GM19351 (cell line): ENCODE measurements around the gene CTSW.

Source experiments
- ATAC-seq: cut with Tn5 transposase; IDR thresholded peaks from one replicate; pipeline ENCODE4 v1.9.1; 2021; ENCODE audit warnings: mild to moderate bottlenecking, moderate library complexity; ENCODE audit not compliant: unreplicated experiment

Gene CTSW

GRCh38 chr11:65898656-65899355 is 19.2 kb downstream of the CTSW start:
- ATAC-seq = no peak

DNA sequence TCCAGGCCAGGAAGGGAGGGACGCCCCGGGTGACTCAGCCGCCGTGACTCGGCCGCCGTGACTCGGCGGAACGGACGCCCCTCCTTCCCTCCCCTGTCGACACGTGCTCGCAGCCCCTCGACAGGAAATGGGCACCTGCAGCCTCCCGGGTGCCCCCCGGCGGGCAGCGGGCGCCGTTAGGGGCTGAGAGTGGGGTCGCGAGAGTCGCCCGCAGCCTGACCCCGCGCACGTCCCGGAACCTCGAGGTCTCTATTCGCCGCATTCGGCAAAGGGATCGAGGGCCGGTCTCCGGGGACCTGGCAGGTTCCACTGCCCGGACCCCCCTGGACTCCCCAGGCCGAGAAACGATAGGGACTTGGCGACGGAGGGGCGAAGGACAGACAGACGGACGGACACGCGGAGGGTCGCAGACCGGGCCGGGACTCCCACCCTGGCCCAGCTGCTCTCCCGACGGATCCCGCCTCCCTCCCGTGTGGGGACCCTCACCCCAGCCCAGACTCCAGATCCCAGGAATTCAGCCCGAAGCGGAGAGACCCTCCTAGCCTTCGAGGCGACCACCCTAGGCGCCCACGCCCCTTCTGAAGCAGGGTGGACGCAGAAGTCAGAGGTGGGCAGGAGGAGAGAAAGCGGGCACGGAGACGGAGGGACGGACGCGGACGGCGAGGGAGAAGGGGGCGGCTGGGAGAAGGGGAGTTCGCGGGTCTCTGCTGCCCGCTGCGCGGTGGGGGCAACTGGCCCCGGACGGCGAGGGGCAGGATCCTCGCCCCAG is 19.9 kb downstream of the CTSW start:
- ATAC-seq = no peak

GRCh38 chr11:65900125-65900898 is 20.7 kb downstream of the CTSW start, which contains the start of gene FOSL1:
Gene FOSL1 (minus strand): TSS chr11:65900388. CDS start chr11:65900339, 49 bp downstream.
- peak; percentile 82 for ATAC-seq

- ATAC-seq = no peak
These were observed 21.2 kb downstream of the CTSW start for GRCh38 chr11:65900899-65901180.

DNA sequence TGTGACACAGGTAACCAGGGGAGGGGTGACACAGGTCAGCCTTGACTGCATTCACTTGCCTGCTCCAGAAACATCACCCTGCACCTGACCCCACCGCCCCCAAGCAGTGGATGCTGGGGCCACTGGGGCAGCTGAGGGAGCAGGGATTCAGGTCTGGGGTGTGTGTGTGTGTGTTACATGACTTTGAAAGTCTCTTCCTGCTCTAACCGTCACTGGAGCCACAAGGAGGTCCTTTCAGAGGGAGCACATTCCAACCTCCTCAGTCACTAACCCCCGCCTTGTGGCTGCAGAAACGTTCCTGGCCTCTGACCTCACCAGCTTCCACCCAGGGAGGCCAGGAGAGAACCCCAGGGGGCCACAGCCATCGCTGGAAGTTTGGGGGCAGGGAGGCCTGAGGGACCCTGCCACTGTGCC is 23.4 kb downstream of the CTSW start:
- no peak for ATAC-seq

DNA sequence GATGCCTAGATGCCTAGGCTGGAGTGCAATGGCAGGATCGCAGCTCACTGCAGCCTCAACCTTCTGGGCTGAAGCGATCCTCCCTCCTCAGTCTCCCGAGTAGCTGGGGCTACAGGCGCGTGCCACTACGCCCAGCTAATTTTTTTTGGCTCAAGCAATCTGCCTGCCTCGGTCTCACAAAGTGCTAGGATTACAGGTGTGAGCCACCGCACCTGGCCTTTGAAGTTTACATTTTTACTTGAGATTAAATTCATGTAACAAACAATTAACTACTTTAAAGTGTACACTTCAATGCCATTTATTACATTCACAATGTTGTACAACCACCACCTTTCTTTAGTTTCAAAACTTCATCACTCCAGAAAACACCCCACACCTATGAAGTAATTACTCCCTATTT is 24.1 kb downstream of the CTSW start:
- no peak for ATAC-seq

GRCh38 chr11:65906602-65907001 is 27.0 kb downstream of the CTSW start:
- no peak for ATAC-seq

DNA sequence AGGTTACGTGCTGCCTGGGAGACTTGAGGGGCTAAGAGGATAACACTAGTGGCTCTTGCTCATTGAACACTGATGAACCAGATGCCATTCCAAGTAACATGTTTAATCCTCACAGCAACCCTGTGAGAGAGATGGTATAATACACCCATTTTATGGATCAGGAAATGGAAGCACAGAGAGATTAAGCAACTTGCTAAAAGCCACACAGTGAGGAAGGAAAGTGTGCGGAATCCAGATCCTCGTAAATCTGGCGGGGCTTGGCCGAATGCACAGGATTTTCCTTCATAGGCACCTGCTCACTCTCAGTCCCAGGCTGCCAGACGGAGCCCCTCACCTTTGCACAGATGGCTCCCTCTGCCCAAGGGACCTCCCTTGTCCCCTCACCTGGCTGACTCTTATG is 28.2 kb downstream of the CTSW start:
- no peak for ATAC-seq

DNA sequence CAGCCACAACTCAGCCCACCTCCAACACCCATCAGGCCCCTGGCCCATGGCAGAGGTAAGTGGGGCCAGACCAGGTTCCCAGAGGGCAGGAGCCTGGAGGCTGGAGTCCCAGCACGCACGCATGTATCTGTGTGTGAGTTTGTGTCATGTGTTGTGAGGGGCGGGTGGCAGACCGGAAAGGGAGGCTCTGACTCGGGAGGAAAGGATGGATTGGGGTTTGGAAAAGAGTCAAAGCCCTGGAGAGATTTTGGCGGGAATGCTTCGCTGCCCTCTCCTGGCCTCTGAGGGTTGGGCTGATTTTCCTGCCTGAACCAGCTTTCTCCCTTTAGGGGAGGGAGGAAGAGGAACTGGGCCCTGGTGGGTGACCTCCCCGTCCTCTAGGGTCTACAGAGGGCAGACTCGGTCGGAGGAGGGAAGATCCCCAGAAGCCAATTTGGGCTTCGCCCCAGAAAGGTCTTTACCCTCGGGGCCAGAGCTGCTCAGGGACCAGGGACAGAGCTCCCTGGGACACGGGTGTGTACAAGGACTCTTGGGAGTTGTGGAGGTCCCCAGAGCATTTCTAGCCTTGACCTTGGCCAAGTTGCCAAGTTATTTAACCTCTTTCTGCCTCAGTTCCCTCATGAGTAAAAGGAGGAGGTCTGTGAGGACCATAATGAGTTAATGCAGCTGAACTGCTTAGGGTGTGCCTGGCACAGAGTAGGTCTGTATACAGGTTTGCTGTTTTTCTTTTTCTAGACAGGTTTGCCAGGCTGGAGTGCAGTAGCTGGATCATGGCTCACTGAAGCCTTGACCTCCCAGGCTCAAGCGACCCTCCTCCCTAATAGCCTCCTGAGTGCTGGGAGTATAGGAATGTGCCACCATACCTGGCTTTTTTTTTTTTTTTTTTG is 32.3 kb downstream of the CTSW start:
- ATAC-seq = no peak

DNA sequence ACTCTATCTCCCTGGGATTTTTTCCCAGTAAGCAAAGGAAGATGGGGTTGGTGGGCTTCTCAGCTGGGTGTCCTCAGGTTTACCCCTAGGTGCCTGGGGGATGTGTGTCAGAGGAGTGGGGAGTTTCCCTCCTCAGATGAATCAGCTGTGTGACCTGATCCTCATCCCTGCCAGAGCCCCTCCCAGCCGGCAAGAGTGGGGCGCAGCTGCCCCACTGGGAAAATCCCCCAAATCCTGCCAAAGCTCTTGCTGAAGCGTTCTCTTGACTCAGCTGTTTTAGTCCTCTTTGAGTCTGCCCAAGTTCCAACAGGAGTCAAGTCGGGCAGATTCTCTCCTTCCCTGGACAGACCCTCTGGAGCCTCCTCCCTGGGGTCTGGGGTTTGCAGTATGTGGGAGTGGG is 33.2 kb downstream of the CTSW start:
- no peak for ATAC-seq

DNA sequence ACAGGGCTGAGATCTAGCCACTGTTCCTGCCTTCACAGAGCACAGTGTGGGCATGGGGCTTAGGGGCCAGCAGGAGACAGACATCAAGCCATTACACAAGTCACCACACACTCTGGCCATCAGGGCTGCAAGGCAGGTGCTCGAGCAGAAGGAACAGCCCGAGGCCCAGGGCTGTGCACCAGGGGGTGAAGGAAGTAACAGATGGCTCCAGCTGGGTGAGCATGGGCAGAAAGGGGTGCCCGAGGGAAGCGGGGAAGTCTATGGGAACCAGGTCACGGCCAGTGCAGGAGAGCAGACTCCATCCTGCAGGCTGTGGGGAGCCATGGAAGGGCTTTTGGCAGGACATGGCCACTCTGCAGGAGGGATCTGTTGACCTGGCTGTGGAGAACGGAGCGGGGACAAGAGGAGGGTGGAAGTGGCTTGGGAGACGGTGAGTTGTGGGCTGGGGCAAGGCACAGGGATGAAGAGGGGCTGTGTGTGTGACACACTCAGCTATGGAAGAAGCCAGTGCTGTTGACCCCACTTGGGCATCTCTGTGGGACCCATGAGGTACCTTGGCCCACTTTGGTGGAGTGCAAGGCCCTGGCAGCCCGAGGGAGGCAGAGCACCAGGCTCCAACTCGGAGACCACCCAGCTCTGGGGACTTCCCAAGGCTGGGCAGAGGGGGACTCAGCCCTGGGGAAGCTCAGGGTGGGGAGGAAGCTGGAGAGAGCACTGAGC is 35.6 kb downstream of the CTSW start:
- no peak for ATAC-seq

DNA sequence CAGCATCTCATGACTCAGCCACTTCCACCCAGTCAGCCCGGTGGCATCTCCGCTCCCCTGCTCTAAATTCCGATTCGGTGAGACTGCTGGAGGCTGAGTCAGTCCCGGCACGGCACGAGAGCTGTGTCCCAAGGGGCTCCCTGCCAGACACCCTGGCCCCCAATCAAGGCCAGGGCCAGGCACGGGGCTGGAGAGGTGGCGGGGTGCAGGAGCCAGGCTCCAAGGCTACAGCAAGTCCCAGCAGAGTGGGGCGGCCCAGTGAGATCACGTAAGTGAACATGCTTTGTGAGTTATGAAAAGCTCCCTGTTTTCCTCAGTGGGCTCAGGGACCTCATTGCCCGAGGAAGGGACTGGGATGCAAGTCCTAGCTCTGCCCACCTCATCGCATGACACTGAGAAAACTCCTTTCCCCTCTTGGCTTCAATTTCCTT is 36.2 kb downstream of the CTSW start:
- ATAC-seq = no peak

DNA sequence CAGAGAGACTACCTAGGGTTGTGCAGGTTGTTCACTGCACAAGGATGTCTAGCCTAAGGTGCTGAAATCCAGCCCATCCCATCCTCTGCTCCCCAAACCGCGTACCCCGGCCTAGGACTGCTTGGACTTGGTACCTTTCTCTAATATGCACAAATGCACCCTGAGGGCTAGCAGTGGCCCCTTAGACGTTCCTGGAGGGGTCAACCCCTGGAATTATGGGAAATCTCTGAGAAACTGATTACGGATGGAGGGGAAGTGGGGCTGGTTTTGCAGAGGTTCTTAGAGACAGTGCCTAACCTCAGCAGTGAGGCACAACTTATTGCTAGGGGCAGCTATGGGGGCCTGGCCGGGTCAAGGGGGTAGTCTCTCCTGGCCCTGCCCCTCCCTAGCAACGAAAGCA is 36.8 kb downstream of the CTSW start:
- ATAC-seq = no peak

DNA sequence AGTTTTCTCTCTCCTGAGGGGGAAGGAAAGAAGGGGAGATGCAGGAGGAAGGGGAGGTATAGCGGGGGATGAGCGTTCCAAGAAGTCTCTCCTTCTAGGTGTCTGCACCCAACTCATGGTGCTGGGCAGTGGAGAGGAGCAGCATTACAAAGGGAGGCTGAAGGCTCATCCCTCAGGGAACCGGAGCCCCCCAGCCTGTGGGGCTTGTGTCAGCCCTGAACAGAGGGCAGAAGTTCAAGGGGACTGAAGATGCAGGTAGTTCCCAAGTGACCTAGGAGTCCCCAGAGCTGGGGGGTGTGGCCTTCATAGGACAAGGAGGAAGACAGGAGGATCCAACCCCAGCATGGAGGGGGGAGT is 37.4 kb downstream of the CTSW start:
- ATAC-seq = no peak

GRCh38 chr11:65917434-65918210 is 38.0 kb downstream of the CTSW start:
- no peak for ATAC-seq

GRCh38 chr11:65918211-65919140 is 38.8 kb downstream of the CTSW start, which contains the start of gene C11orf68:
Gene C11orf68 (minus strand): TSS chr11:65919062. CDS start chr11:65919031, 31 bp downstream.
- peak; percentile 52 for ATAC-seq

DNA sequence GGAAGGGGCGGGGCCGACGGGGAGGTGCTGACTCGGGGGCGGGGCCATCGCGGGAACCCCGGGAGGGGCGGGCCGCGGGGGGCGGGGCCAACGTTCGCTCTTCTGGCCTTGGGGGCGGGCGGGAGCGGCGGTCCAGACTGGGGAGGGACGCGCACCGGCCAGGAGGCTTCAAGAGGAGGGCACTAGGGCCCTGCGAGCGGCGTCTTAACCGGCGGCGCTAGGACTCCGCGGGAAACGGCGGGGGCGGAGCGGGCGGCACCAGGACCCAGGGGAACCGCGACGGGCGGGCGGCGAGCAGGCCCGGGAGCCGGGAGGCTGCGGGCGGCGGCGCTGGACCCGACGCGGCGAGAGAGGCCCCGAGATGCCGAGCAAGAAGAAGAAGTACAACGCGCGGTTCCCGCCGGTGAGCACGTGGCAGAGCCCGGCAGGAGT is 39.5 kb downstream of the CTSW start, which contains the start of gene DRAP1:
DRAP1 (plus strand) TSS at position 286 of the 432 bp plus-strand sequence; CDS start at position 362, 76 bp downstream.
- ATAC-seq = peak; percentile 85
